Lung (tissue), 12 donors: ENCODE measurements around the gene NEIL1. TPM values are rescaled to one million over a fixed set of nuclear protein-coding genes. Genes with fewer than 3 reads are reported as not detected.

Experiments
- ATAC-seq: fragments of 200-7000 bp; cut with Tn5 transposase; one replicate; pipeline ENCODE4 v1.9.1; 2020; ENCODE audit warnings: moderate number of reproducible peaks; ENCODE audit not compliant: insufficient read depth, low FRiP score
- DNase-seq, 3 donors: peaks; one replicate each; pipeline ENCODE4 v3.0.0-alpha.2; 2013 to 2017
- H3K27ac ChIP-seq, 2 donors: one replicate each; pipeline ENCODE4 v1.5.1; 2013; ENCODE audit warnings: mild to moderate bottlenecking in 2 of 2, moderate library complexity in 2 of 2, control low read depth in 1 of 2, inconsistent platforms in 1 of 2, low read depth in 1 of 2, low read length in 1 of 2
- H3K27me3 ChIP-seq, 3 donors: one replicate each; pipeline ENCODE4 v1.5.1; 2013; ENCODE audit warnings: low read length in 2 of 3; ENCODE audit not compliant: control insufficient read depth in 3 of 3, insufficient read depth in 3 of 3
- H3K36me3 ChIP-seq, 4 donors: one replicate each; pipeline ENCODE4 v1.5.1; 2013; ENCODE audit warnings: low read length in 4 of 4, mild to moderate bottlenecking in 1 of 4, moderate library complexity in 1 of 4; ENCODE audit not compliant: control insufficient read depth in 4 of 4, insufficient read depth in 4 of 4
- H3K4me1 ChIP-seq, 5 donors: one replicate each; pipeline ENCODE4 v1.5.1; 2013; ENCODE audit warnings: low read length in 5 of 5, mild to moderate bottlenecking in 2 of 5, moderate library complexity in 1 of 5; ENCODE audit not compliant: control insufficient read depth in 5 of 5, insufficient read depth in 5 of 5
- H3K4me3 ChIP-seq: one replicate; pipeline ENCODE4 v1.5.1; 2013; ENCODE audit warnings: mild to moderate bottlenecking, control low read depth, moderate library complexity
- H3K9ac ChIP-seq, 2 donors: one replicate each; pipeline ENCODE4 v1.5.1; 2013; ENCODE audit warnings: low read length in 2 of 2, control low read depth in 1 of 2; ENCODE audit not compliant: insufficient read depth in 1 of 2
- H3K9me3 ChIP-seq, 4 donors: one replicate each; pipeline ENCODE4 v1.5.1; 2013; ENCODE audit warnings: low read length in 3 of 4, mild to moderate bottlenecking in 1 of 4, moderate library complexity in 1 of 4; ENCODE audit not compliant: control insufficient read depth in 4 of 4, insufficient read depth in 3 of 4
- WGBS, 2 donors: extraction: QIAGEN DNeasy Blood & Tissue Kit; methylation state at CpG; one replicate each; pipeline ENCODE4 v1.1.7; 2013; 5-methylcytosine and 5-hydroxymethylcytosine counted together
- polyA plus RNA-seq, 2 donors: library from polyadenylated mRNA; stranded (reverse); fragments of 200-250 nt; gene quantifications; one replicate each; pipeline ENCODE4 v1.2.1, GENCODE V29; 2013
- total RNA-seq, 2 donors: library from RNA; depleted of rRNA in 1 of 2; stranded (reverse); fragments of >200 nt in 1 of 2; gene quantifications; one replicate each; pipeline ENCODE4 v1.2.1, GENCODE V29; 2014 to 2021
- TF ChIP-seq, protein P1 (sequence below): IDR thresholded peaks from 2 replicates; pipeline ENCODE4 v1.5.1; 2012; ENCODE audit warnings: mild to moderate bottlenecking; ENCODE audit errors: control extremely low read depth, extremely low read depth
- donor health status: control.
- donor health status: control.
- donor health status: Bipolar disorder and iron deficiency.
- donor health status: healthy.
- donor health status: DM: yes; HTN: yes; CAD: no.

The NEIL1 gene
- total and polyA plus RNA-seq, 4 donors = 13.8 to 46.8 (median 36.4) TPM

DNA sequence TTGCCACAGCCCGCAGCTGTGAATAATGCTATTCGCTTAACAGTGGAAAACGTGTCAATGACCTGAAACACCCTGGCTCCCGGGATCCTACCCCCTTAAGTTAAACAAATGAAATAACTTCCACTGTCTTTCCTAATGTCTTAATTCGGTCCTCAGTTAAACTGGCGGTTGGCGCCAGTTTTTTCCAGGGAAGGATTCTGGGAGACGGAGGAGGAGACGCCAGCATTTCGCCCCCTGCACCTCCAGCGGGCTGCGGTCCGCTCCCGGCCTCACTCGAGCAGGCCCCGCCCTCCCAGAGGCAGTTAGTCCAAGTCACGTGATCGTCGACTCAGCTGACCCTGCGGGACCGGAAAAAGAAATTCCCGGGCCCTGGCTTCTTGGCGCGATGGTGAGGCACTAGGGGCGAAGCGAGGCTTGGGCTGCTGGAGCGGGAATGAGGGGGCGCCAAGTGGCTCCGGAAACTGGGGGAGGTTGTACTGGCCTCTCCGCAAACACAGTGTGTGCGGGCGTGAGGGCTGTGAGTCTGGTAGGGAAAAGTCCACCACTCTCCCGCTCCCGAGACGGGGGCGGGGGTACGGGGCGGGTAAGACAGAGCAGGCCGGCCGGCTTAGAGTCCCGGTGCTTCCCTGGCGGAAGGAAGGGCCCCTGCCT is 11.0 kb upstream of the NEIL1 start, which contains the start of gene COMMD4:
COMMD4 (plus strand) TSS at position 359 of the 651 bp plus-strand sequence; CDS start at position 386, 27 bp downstream.
- DNase-seq (peak; percentile 97 to 98 (median 98)), ATAC-seq (peak; percentile 90)
- Histone ChIP-seq H3K4me1 (peaks cover 0 to 13% (median 4%) of the 10 kb centered on the region in 5 donors), H3K36me3 (peaks cover 0 to 11% (median 0%) of the 10 kb centered on the region in 4 donors), H3K27me3 (no peaks in the 10 kb centered on the region), H3K27ac (peak within 1 kb of the TSS; percentile 69 to 76), H3K9ac (peak within 1 kb of the TSS; percentile 55), H3K9me3 (no peaks in the 10 kb centered on the region), H3K4me3 (peak within 1 kb of the TSS; percentile 95)
- TF ChIP-seq, protein P1, sequence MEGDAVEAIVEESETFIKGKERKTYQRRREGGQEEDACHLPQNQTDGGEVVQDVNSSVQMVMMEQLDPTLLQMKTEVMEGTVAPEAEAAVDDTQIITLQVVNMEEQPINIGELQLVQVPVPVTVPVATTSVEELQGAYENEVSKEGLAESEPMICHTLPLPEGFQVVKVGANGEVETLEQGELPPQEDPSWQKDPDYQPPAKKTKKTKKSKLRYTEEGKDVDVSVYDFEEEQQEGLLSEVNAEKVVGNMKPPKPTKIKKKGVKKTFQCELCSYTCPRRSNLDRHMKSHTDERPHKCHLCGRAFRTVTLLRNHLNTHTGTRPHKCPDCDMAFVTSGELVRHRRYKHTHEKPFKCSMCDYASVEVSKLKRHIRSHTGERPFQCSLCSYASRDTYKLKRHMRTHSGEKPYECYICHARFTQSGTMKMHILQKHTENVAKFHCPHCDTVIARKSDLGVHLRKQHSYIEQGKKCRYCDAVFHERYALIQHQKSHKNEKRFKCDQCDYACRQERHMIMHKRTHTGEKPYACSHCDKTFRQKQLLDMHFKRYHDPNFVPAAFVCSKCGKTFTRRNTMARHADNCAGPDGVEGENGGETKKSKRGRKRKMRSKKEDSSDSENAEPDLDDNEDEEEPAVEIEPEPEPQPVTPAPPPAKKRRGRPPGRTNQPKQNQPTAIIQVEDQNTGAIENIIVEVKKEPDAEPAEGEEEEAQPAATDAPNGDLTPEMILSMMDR = no peak
- 0% methylated on average over 39 to 42 of the region's 42 CpGs for WGBS, 2 donors

DNA sequence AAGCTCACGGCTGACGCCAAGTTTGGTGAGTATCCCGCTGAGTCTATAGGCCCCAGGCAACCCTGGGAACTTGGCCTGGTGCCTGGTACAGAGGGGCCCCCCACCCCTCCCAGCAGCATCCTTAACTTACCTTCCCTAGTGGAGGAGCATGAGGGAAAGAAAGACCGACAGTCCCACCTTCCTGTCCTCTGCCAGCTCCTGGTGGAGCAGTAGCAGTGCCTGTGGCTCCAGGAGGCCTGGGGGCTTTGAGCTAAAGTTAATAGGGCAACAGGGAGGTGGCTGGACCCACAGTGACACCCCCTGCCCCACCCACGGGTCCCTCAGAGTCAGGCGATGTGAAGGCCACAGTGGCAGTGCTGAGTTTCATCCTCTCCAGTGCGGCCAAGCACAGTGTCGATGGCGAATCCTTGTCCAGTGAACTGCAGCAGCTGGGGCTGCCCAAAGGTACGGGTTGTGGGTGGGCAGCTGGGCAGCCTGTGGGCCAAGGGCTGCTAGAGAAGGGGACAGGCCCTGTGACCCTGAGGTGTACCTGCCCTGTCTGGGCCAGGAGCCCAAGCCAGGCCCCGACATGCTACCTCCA is 8.1 kb upstream of the NEIL1 start:
- Histone ChIP-seq H3K9ac (no peak overlapping the region), H3K36me3 (peaks cover 0 to 11% (median 2%) of the 10 kb centered on the region in 4 donors), H3K4me1 (peaks cover 0 to 13% (median 4%) of the 10 kb centered on the region in 5 donors), H3K9me3 (no peaks in the 10 kb centered on the region), H3K27me3 (no peaks in the 10 kb centered on the region), H3K27ac (no peak overlapping the region), H3K4me3 (no peak overlapping the region)
- ATAC-seq (no peak), DNase-seq (no peak)
- TF ChIP-seq, protein P1 = no peak
- WGBS, 2 donors = 92 to 93% methylated on average over 10 to 11 of the region's 11 CpGs

DNA sequence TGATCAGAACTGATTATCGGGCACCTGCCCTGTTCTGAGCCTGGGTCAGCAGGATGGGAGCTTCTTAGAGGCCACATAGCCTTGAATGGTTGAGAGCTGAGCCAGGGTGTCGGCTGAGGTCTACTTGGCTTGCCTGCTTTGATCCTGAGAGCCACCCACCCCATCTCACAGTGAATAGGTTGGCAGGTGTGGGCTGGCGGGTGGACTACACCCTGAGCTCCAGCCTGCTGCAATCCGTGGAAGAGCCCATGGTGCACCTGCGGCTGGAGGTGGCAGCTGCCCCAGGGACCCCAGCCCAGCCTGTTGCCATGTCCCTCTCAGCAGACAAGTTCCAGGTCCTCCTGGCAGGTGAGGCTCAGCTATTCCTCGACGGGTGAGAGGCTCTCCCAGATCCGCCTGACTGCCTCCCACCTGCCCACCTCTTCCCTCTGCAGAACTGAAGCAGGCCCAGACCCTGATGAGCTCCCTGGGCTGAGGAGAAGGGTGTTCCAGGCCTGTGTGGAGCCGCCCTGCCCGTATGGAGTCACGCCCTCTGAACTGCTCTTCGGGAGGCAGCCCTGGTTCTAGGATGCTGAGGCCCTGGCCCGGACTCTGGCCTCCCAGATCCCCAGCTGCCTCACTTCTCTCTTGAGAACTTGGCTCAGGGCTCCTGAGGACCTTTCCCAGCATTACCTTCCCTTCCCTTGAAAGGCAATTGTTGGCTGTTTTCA is 7.2 kb upstream of the NEIL1 start:
- TF ChIP-seq, protein P1 = no peak

More for the DNA sequence above, 7.2 kb upstream of the NEIL1 start:
- no peaks in the 10 kb centered on the region for H3K27me3 ChIP-seq
- no peak overlapping the region for H3K27ac ChIP-seq
- WGBS, 2 donors = 95 to 100% methylated on average over 13 of the region's 13 CpGs
- peaks cover 0 to 11% (median 2%) of the 10 kb centered on the region in 4 donors for H3K36me3 ChIP-seq
- no peaks in the 10 kb centered on the region for H3K9me3 ChIP-seq
- ATAC-seq (no peak), DNase-seq (no peak)
- peaks cover 0 to 13% (median 4%) of the 10 kb centered on the region in 5 donors for H3K4me1 ChIP-seq
- no peak overlapping the region for H3K4me3 ChIP-seq
- no peak overlapping the region for H3K9ac ChIP-seq
